Measurements from ENCODE around the gene SEPHS2.
"Not testable (repeated sequence)": the region's sequence is repeated elsewhere in the genome, so short reads cannot be mapped to it uniquely, and the experiment has no call there.

The SEPHS2 gene

GRCh38 chr16:30397056-30397455 is 48.6 kb downstream of the SEPHS2 start:
- DNase-seq, result no peak

GRCh38 chr16:30396627-30397026 is 49.0 kb downstream of the SEPHS2 start:
- not testable (repeated sequence) for DNase-seq

GRCh38 chr16:30395992-30396585 is 49.6 kb downstream of the SEPHS2 start:
- no peak for DNase-seq

- peak; percentile 87 for DNase-seq
Observed at GRCh38 chr16:30395155-30395991, 50.3 kb downstream of the SEPHS2 start, which contains the start of gene ZNF48. ZNF48 (plus strand) TSS chr16:30395420; CDS start chr16:30395795, 375 bp downstream.

- no peak for DNase-seq
Observed at GRCh38 chr16:30394592-30395154, 51.0 kb downstream of the SEPHS2 start.
